ENCODE results near the gene SLC25A43.
A peak's percentile ranks its signal among the peaks of the same experiment; 100 is the strongest.
"Not testable (repeated sequence)": the region's sequence is repeated elsewhere in the genome, so short reads cannot be mapped to it uniquely, and the experiment has no call there.

Gene SLC25A43

DNA sequence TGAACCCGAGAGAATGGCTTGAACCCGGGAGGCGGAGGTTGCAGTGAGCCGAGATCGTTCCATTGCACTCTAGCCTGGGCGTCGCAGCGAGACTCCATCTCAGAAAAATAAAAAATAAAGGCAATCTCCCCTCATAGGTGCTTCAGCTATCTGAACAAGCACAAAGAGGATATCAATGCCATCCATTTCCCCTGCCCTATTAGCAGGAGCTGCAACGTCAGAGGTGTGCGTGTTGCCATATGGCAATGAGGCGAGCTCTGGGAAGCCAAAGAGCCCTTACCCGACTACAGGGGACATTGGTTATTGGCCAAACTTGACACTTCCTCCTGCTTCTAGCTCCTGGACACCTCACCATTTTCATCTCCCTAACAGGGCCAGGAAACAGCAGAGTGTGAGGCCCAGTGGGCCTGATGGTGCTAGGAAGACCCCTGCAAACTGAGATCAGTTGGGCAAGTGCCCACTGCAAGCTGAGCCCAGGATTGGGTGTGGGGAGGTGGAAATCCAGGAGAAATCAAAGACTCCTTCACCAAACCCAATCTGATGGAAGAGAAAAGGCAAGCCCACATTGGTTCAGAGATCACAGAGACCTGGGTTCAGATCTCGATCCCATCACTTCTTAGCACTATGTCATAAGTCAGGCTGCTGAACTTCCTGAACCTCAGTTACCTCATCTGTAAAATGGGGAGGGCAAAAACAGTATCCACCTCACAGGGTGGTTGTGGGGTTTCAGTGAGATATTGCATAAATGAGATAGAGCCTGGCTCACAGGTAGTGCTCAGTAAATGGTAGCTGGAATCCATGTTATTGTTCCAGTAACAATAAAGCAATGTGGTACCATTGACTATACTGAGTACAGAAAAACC is 90.3 kb downstream of the SLC25A43 start:
- no peaks in the 10 kb centered on the region for H3K36me3 ChIP-seq (ENCODE audit: control insufficient read depth in 1 of 2, insufficient read depth in 2 of 2, low read length in 2 of 2)
- H3K9ac ChIP-seq (ENCODE audit: low read depth in 1 of 2, low read length in 2 of 2) = no peak overlapping the region
- H3K4me3 ChIP-seq (ENCODE audit: low read depth in 1 of 2, low read length in 2 of 2) = no peak overlapping the region
- H3K9me3 ChIP-seq (ENCODE audit: control insufficient read depth in 1 of 2, low read length in 2 of 2) = no peaks in the 10 kb centered on the region
- H3K27me3 ChIP-seq (ENCODE audit: control insufficient read depth in 1 of 2, insufficient read depth in 2 of 2, low read length in 2 of 2) = no peaks in the 10 kb centered on the region
- H3K4me1 ChIP-seq (ENCODE audit: control insufficient read depth in 1 of 2, insufficient read depth in 2 of 2, low read length in 2 of 2) = no peaks in the 10 kb centered on the region
- no peak overlapping the region for H3K27ac ChIP-seq (ENCODE audit: low read depth, low read length)

DNA sequence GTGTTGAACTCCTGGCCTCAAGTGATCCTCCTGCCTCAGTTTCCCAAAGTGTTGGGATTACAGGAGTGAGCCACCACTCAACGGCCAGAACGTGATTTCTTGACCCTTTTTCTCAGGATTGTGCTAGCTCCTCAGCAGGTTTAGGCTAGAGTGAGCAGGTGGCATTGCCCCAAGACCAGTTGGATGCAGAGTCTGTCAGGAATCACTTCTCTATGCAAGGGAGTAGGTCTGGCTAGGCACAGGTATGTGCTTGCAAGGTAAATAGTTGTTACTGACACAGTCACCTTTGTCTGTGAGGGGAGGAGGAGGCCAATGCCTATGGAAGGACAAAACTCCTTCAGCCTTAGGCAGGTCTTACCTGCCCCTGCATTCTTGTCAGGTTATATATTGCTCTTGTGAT is 93.3 kb downstream of the SLC25A43 start:
- H3K36me3 ChIP-seq (ENCODE audit: control insufficient read depth in 1 of 2, insufficient read depth in 2 of 2, low read length in 2 of 2) = no peaks in the 10 kb centered on the region
- no peak overlapping the region for H3K4me3 ChIP-seq (ENCODE audit: low read depth in 1 of 2, low read length in 2 of 2)
- H3K27me3 ChIP-seq (ENCODE audit: control insufficient read depth in 1 of 2, insufficient read depth in 2 of 2, low read length in 2 of 2) = no peaks in the 10 kb centered on the region
- no peak overlapping the region for H3K27ac ChIP-seq (ENCODE audit: low read depth, low read length)
- H3K4me1 ChIP-seq (ENCODE audit: control insufficient read depth in 1 of 2, insufficient read depth in 2 of 2, low read length in 2 of 2) = peaks cover 9 to 12% of the 10 kb centered on the region in 2 donors
- H3K9ac ChIP-seq (ENCODE audit: low read depth in 1 of 2, low read length in 2 of 2) = no peak overlapping the region
- H3K9me3 ChIP-seq (ENCODE audit: control insufficient read depth in 1 of 2, low read length in 2 of 2) = no peaks in the 10 kb centered on the region

DNA sequence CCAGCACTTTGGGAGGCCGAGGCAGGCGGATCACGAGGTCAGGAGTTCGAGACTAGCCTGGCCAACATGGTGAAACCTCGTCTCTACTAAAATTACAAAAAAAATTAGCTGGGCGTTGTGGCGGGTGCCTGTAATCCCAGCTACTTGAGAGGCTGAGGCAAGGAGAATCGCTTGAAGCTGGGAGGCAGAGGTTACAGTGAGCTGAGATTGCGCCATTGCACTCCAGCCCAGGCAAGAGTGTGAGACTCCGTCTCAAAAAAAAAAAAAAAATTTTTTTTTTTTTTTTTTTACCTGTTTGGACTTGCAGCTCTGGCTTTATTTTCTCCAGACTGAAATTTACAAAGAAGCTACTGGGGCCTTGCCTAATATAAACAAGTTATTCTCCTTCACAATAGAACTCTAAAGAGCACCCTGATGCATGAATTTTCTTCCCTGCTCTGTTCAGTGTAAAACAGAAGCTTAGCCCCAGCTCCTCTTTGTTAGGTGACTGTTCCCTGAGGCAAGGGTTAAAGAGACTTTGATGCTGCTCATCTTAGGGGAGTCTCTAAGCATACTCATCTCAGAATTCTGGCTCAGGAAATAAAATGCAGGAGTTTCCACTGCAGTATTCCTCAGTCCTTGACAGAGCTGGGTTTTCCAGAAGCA is 94.8 kb downstream of the SLC25A43 start:
- peak overlapping the region in 1 of 2 donors; percentile 42 for H3K9ac ChIP-seq (ENCODE audit: low read depth in 1 of 2, low read length in 2 of 2)
- not testable (repeated sequence) for H3K4me3 ChIP-seq (ENCODE audit: low read depth in 1 of 2, low read length in 2 of 2); H3K9me3 ChIP-seq (ENCODE audit: control insufficient read depth in 1 of 2, low read length in 2 of 2); H3K27me3 ChIP-seq (ENCODE audit: control insufficient read depth in 1 of 2, insufficient read depth in 2 of 2, low read length in 2 of 2); H3K36me3 ChIP-seq (ENCODE audit: control insufficient read depth in 1 of 2, insufficient read depth in 2 of 2, low read length in 2 of 2)
- peak overlapping the region; percentile 39 for H3K27ac ChIP-seq (ENCODE audit: low read depth, low read length)
- H3K4me1 ChIP-seq (ENCODE audit: control insufficient read depth in 1 of 2, insufficient read depth in 2 of 2, low read length in 2 of 2) = peaks cover 9 to 12% of the 10 kb centered on the region in 2 donors

DNA sequence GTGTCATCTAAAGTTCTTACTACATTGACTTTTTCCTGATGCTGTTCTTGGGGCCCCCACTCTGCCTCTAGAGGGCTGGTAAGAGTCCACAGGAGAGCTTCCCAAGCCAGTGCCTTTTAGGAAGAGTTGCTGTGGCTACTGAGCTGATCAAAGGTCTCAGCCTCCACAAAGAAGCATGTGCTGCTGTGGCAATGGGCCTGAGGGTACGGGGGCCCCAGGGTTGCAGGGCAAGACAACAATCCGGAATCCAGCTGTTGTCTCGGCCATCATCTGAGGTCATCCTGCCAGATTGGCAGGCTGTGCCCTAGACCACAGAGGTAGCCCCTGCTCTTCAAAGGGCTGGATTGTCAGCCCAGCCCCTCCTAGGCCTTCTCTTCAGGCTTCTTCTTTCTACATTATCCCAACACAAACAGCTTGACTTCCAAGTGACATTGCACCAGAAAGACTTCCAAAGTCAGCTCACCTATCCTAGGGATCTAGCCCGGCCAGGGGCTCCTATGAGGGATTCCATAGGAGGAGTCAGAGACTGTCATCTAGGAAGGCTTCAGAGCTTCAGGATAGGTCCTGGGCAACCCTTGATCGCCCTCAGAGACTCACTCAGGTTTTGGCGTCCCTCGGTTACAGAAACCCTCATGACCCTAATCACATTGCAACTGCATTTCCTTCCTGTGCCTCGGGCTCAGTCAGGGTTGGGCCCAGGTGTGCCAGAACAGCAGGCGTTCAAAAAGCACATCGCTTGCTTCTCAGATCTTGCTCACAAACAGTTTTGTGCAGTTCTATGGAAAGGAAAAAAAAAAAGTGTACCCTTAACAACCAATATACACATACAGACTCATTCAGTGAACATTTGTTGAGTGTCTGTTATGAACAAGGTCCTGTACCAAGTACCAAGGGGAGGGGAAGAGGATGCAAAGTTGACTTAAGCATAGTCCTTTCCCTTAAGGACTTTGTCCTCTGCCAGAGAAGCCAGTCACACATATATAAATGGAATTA is 96.9 kb downstream of the SLC25A43 start:
- Histone ChIP-seq H3K4me3 (ENCODE audit: low read depth in 1 of 2, low read length in 2 of 2) (no peak overlapping the region), H3K27ac (ENCODE audit: low read depth, low read length) (peak overlapping the region; percentile 83), H3K9ac (ENCODE audit: low read depth in 1 of 2, low read length in 2 of 2) (peak overlapping the region in 1 of 2 donors; percentile 59)

DNA sequence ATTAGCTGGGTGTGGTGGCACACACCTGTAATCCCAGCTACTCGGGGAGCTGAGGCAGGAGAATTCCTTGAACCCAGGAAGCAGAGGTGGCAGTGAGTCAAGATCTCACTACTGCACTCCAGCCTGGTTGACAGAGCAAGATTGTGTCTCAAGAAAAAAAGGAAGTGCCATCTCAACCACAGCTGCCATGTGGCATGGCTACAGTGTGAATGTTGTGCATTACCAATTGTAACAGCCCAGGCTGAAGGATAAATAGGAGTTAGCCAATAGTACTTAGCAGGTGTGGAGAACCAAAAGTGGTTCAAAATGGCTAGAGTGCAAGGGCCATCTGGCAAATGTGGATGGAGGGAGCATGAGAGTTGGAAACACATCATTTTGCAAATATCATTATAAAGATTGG is 98.0 kb downstream of the SLC25A43 start:
- H3K27ac ChIP-seq (ENCODE audit: low read depth, low read length) = peak overlapping the region; percentile 0
- no peaks in the 10 kb centered on the region for H3K36me3 ChIP-seq (ENCODE audit: control insufficient read depth in 1 of 2, insufficient read depth in 2 of 2, low read length in 2 of 2)
- H3K9ac ChIP-seq (ENCODE audit: low read depth in 1 of 2, low read length in 2 of 2) = no peak overlapping the region
- no peaks in the 10 kb centered on the region for H3K9me3 ChIP-seq (ENCODE audit: control insufficient read depth in 1 of 2, low read length in 2 of 2)
- peaks cover 13 to 25% of the 10 kb centered on the region in 2 donors for H3K4me1 ChIP-seq (ENCODE audit: control insufficient read depth in 1 of 2, insufficient read depth in 2 of 2, low read length in 2 of 2)
- H3K4me3 ChIP-seq (ENCODE audit: low read depth in 1 of 2, low read length in 2 of 2) = no peak overlapping the region
- no peaks in the 10 kb centered on the region for H3K27me3 ChIP-seq (ENCODE audit: control insufficient read depth in 1 of 2, insufficient read depth in 2 of 2, low read length in 2 of 2)

More for the DNA sequence above, 96.9 kb downstream of the SLC25A43 start:
- H3K36me3 ChIP-seq (ENCODE audit: control insufficient read depth in 1 of 2, insufficient read depth in 2 of 2, low read length in 2 of 2) = no peaks in the 10 kb centered on the region
- H3K9me3 ChIP-seq (ENCODE audit: control insufficient read depth in 1 of 2, low read length in 2 of 2) = no peaks in the 10 kb centered on the region
- H3K4me1 ChIP-seq (ENCODE audit: control insufficient read depth in 1 of 2, insufficient read depth in 2 of 2, low read length in 2 of 2) = peaks cover 9 to 17% of the 10 kb centered on the region in 2 donors
- H3K27me3 ChIP-seq (ENCODE audit: control insufficient read depth in 1 of 2, insufficient read depth in 2 of 2, low read length in 2 of 2) = no peaks in the 10 kb centered on the region

DNA sequence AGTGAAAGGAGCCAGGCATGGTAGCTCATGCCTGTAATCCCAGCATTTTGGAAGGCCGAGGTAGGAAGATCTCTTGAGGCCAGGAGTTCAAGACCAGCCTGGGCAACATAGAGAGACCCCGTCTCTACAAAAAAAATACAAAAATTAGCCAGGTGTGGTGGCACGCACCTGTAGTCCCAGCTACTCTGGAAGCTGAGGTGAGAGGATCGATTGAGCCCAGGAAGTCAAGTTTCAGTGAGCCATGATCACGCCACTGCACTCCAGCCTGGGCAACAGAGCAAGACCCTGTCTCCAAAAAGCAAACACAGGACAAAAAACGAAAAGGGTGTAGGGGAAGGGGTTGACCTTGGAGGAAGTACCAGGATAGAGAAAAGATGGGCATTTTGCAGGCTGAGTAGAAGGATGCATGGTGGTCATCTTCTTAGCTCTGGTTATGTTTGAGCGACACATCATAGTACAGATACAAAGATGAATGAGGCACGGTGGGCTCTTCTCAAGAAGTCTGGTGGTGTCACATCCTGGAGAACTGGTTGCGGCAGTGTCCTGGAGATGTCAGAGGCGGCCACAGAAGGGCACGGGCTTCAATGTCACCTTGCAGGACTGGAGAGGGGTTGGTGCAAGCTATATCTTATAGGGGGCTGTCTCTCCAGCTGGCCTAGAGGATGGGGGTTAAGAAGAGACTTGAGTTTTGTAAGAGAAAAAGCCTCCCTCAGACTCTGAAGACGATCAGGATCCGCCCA is 101.1 kb downstream of the SLC25A43 start:
- no peaks in the 10 kb centered on the region for H3K27me3 ChIP-seq (ENCODE audit: control insufficient read depth in 1 of 2, insufficient read depth in 2 of 2, low read length in 2 of 2)
- H3K4me3 ChIP-seq (ENCODE audit: low read depth in 1 of 2, low read length in 2 of 2) = peak overlapping the region in 1 of 2 donors; percentile 15
- peak overlapping the region; percentile 62 for H3K27ac ChIP-seq (ENCODE audit: low read depth, low read length)
- no peaks in the 10 kb centered on the region for H3K36me3 ChIP-seq (ENCODE audit: control insufficient read depth in 1 of 2, insufficient read depth in 2 of 2, low read length in 2 of 2)
- peak overlapping the region in 1 of 2 donors; percentile 18 for H3K9ac ChIP-seq (ENCODE audit: low read depth in 1 of 2, low read length in 2 of 2)
- peaks cover 24 to 36% of the 10 kb centered on the region in 2 donors for H3K4me1 ChIP-seq (ENCODE audit: control insufficient read depth in 1 of 2, insufficient read depth in 2 of 2, low read length in 2 of 2)
- H3K9me3 ChIP-seq (ENCODE audit: control insufficient read depth in 1 of 2, low read length in 2 of 2) = no peaks in the 10 kb centered on the region

DNA sequence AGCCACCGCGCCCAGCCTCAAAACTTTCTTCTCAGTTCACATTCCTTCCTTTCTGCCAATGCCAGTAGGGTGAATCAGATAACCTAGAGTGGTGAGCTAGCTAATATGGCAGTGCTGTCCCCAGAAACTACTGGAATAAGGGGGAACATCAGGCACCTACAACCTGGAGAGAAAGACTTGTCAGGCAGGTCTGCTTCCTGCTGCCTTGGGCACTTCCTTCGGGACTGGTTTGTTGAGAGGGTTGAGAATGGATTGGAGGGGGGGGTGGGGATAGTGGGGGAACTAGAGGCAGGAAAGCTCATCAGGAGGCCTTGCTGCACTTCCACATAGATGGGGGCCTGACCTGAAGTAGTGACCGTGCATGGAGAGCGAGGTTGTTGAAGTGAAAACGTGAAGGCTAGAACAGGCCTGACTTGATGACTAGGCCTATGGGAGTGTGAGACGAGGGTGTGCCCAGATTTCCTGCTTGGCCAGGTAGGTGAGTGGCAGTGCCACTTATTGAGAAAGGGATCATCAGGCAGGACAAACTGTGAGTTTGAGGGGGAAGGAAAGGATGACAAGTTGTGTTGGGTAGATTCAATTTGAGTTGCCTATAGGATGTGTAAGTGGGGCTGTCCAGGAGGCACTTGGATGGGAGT is 102.5 kb downstream of the SLC25A43 start:
- Histone ChIP-seq H3K4me3 (ENCODE audit: low read depth in 1 of 2, low read length in 2 of 2) (no peak overlapping the region), H3K27me3 (ENCODE audit: control insufficient read depth in 1 of 2, insufficient read depth in 2 of 2, low read length in 2 of 2) (no peaks in the 10 kb centered on the region), H3K9me3 (ENCODE audit: control insufficient read depth in 1 of 2, low read length in 2 of 2) (no peaks in the 10 kb centered on the region), H3K36me3 (ENCODE audit: control insufficient read depth in 1 of 2, insufficient read depth in 2 of 2, low read length in 2 of 2) (no peaks in the 10 kb centered on the region), H3K27ac (ENCODE audit: low read depth, low read length) (peak overlapping the region; percentile 89), H3K9ac (ENCODE audit: low read depth in 1 of 2, low read length in 2 of 2) (peak overlapping the region; percentile 51 to 65), H3K4me1 (ENCODE audit: control insufficient read depth in 1 of 2, insufficient read depth in 2 of 2, low read length in 2 of 2) (peaks cover 15 to 25% of the 10 kb centered on the region in 2 donors)

DNA sequence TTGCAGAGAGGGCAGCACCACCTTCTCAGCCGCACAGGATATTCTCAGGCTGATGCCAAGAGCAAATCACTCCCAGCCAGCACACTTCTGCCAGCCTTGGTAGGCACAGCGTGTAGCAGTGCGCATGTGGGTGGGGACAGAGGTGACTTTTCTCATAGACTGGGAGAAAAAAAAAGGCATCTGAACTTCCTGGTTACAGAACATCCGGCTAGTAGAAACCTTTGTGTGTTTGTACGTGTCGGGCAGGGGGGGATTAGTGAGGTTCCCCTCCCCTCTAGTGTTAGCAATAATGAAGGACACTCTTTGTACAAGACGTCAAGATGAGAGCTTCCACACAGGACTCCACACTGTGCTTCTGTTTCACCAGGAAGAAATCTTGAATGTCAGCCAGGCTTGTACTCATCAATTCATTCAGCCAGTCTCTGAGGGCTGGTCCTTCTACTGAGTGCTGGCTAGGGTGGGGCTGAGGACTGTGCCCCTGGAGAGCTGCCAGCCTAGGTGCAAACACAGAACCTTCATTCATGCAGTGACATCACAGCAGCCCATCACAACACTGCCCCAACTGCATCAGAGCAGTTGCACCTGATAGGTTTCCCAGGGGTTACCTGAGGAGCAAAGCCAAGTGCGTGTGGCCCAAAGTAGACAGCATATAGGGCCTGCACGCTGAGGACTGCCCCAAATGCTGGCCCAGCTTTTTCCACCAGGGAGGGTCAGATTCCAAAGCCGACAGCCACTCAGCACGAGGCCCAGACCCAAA is 103.8 kb downstream of the SLC25A43 start:
- Histone ChIP-seq H3K9ac (ENCODE audit: low read depth in 1 of 2, low read length in 2 of 2) (peak overlapping the region; percentile 51 to 65), H3K9me3 (ENCODE audit: control insufficient read depth in 1 of 2, low read length in 2 of 2) (no peaks in the 10 kb centered on the region), H3K4me1 (ENCODE audit: control insufficient read depth in 1 of 2, insufficient read depth in 2 of 2, low read length in 2 of 2) (peaks cover 15 to 25% of the 10 kb centered on the region in 2 donors), H3K4me3 (ENCODE audit: low read depth in 1 of 2, low read length in 2 of 2) (no peak overlapping the region), H3K27ac (ENCODE audit: low read depth, low read length) (peak overlapping the region; percentile 89), H3K36me3 (ENCODE audit: control insufficient read depth in 1 of 2, insufficient read depth in 2 of 2, low read length in 2 of 2) (no peaks in the 10 kb centered on the region), H3K27me3 (ENCODE audit: control insufficient read depth in 1 of 2, insufficient read depth in 2 of 2, low read length in 2 of 2) (no peaks in the 10 kb centered on the region)
